Measurements from ENCODE around the gene NXPE3. TPM values are rescaled to one million over a fixed set of nuclear protein-coding genes. Genes with fewer than 3 reads are reported as not detected.

Gene NXPE3
- total and polyA plus RNA-seq, 2 experiments from 2014 or later = 5.4 to 12.6 TPM

DNA sequence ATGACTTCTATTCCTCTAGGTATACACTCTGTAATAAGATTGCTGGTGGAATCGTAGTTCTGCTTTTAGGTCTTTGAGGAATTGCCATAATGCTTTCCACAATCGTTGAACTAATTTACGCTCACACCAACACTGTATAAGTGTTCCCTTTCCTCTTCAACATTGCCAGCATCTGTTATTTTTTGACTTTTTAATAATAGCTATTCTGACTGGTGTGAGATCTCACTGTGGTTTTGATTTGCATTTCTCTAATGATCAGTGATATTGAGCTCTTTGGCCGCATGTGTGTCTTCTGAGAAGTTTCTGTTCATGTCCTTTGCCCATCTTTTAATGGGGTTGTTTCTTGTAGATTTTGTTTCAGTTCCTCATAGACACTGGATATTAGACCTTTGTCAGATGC, 12.8 kb downstream of the NXPE3 start:
- in situ Hi-C loops (cut with MboI) = no loop called here
- TF ChIP-seq EZH2 (IDR thresholded peaks at IDR 0.05; ENCODE audit: insufficient read depth, poor library complexity, severe bottlenecking) = no peak
- TF ChIP-seq EZH2phosphoT487 (IDR thresholded peaks at IDR 0.05; ENCODE audit: insufficient read depth, low read depth) = no peak

DNA sequence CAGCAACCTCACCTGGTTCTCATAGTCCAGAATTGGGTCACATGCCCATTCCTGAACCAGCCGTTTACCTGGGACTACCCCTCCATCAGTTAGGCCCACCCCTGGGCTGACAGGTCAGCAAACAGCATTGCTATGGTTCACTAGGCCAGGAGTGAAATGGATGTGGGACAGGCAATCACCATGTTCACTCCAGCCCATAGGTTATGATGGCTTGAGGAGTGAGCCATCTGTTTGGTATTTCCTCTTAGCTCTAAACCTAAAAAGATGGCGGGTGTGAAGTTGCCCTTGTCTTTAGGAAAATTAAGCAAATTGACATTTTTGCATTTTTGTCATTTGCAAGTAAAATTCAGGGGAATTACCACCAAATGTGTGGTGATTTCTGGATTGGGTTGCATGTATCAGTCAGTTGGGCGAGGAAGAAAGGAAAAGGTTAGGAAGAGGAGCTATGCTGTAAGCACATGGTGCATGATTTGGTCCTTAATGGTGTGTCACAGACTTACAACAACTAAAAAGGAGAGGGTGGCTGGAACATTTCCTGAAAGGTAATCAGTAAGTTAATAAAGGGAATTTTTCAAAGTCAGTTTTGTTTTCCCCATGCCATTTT, 17.2 kb downstream of the NXPE3 start:
- Histone ChIP-seq H3K4me1 (ENCODE audit: insufficient read depth) (no peaks in the 10 kb centered on the region), H2AFZ (no peak overlapping the region), H4K20me1 (ENCODE audit: insufficient read depth) (peaks cover 3% of the 10 kb centered on the region; the same call in 1 of the 2 replicates), H3K27me3 (replicated peaks; ENCODE audit: insufficient read depth) (no peaks in the 10 kb centered on the region), H3K4me2 (ENCODE audit: unreplicated experiment) (no peak overlapping the region), H3F3A (ENCODE audit: insufficient read depth) (no peaks in the 10 kb centered on the region), H3K9ac (no peak overlapping the region), H3K9me2 (ENCODE audit: insufficient read depth) (no peaks in the 10 kb centered on the region), H3K4me3 (no peak overlapping the region), H3K36me3 (ENCODE audit: low read depth) (no peaks in the 10 kb centered on the region), H3K79me2 (ENCODE audit: insufficient read depth) (peaks cover 23% of the 10 kb centered on the region), H3K9me3 (ENCODE audit: low read depth) (no peaks in the 10 kb centered on the region), H3K27ac (no peak overlapping the region)
- in situ Hi-C loops (cut with MboI) = no loop called here
- no peak for DNase-seq
- WGBS, 2 experiments (ENCODE audit: low coverage in 1 of 2, low lambda C conversion rate in 2 of 2, missing lambda C conversion rate in 2 of 2) = 94% methylated on average over 3 of the region's 3 CpGs
- TF ChIP-seq EZH2 (IDR thresholded peaks at IDR 0.05; ENCODE audit: insufficient read depth, poor library complexity, severe bottlenecking) (no peak), EZH2phosphoT487 (IDR thresholded peaks at IDR 0.05; ENCODE audit: insufficient read depth, low read depth) (no peak)

More for the DNA sequence above, 12.8 kb downstream of the NXPE3 start:
- 92 to 99% methylated on average over 4 of the region's 4 CpGs for WGBS, 2 experiments (ENCODE audit: low coverage in 1 of 2, low lambda C conversion rate in 2 of 2, missing lambda C conversion rate in 2 of 2)
- no peak for DNase-seq
- Histone ChIP-seq H3K9ac (no peak overlapping the region), H2AFZ (no peak overlapping the region), H3K9me2 (ENCODE audit: insufficient read depth) (no peaks in the 10 kb centered on the region), H3K9me3 (ENCODE audit: low read depth) (no peaks in the 10 kb centered on the region), H3K4me2 (ENCODE audit: unreplicated experiment) (no peak overlapping the region), H3F3A (ENCODE audit: insufficient read depth) (no peaks in the 10 kb centered on the region), H3K36me3 (ENCODE audit: low read depth) (peaks cover 7% of the 10 kb centered on the region; the same call in 1 of the 2 replicates), H3K4me3 (no peak overlapping the region), H3K27ac (no peak overlapping the region), H3K4me1 (ENCODE audit: insufficient read depth) (no peaks in the 10 kb centered on the region), H3K79me2 (ENCODE audit: insufficient read depth) (peaks cover 21% of the 10 kb centered on the region), H4K20me1 (ENCODE audit: insufficient read depth) (no peaks in the 10 kb centered on the region), H3K27me3 (replicated peaks; ENCODE audit: insufficient read depth) (no peaks in the 10 kb centered on the region)

DNA sequence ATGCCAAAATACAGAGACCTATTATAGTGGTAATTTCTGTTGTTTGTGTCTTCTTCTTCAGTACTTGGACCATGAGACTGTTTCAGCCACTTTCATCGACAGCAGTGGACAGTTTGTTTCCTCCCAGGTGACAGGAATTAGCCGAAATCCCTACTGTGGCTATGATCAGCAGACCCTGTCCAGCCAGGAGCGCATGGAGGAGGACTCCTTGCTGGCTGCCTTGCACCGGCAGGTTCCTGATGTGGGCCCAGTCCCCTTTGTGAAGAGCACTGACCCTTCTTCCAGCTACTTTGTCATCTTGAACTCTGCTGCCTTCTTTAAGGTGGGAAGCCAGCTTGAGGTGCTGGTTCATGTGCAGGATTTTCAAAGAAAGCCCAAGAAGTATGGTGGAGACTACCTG, 22.2 kb downstream of the NXPE3 start:
- Histone ChIP-seq H4K20me1 (ENCODE audit: insufficient read depth) (peaks cover 3% of the 10 kb centered on the region; the same call in 1 of the 2 replicates), H3F3A (ENCODE audit: insufficient read depth) (0 out of 2 replicates have a peak, but pooled peaks cover 4% of the 10 kb centered on the region), H3K36me3 (ENCODE audit: low read depth) (no peaks in the 10 kb centered on the region), H3K9me3 (ENCODE audit: low read depth) (no peaks in the 10 kb centered on the region), H3K9me2 (ENCODE audit: insufficient read depth) (no peaks in the 10 kb centered on the region), H3K4me3 (no peak overlapping the region), H3K9ac (no peak overlapping the region), H3K27me3 (replicated peaks; ENCODE audit: insufficient read depth) (no peaks in the 10 kb centered on the region), H3K4me1 (ENCODE audit: insufficient read depth) (peaks cover under 1% of the 10 kb centered on the region; the same call in 1 of the 2 replicates), H3K4me2 (ENCODE audit: unreplicated experiment) (no peak overlapping the region), H3K27ac (no peak overlapping the region), H2AFZ (no peak overlapping the region), H3K79me2 (ENCODE audit: insufficient read depth) (0 out of 2 replicates have a peak, but pooled peaks cover 3% of the 10 kb centered on the region)
- TF ChIP-seq EZH2phosphoT487 (IDR thresholded peaks at IDR 0.05; ENCODE audit: insufficient read depth, low read depth) (no peak), EZH2 (IDR thresholded peaks at IDR 0.05; ENCODE audit: insufficient read depth, poor library complexity, severe bottlenecking) (no peak)
- 84 to 86% methylated on average over 4 of the region's 4 CpGs for WGBS, 2 experiments (ENCODE audit: low coverage in 1 of 2, low lambda C conversion rate in 2 of 2, missing lambda C conversion rate in 2 of 2)
- in situ Hi-C loops (cut with MboI) = loop anchor here (25.0 kb wide), 1 partner anchor 736 kb away; no protein-coding TSS in a partner anchor
- DNase-seq = no peak

DNA sequence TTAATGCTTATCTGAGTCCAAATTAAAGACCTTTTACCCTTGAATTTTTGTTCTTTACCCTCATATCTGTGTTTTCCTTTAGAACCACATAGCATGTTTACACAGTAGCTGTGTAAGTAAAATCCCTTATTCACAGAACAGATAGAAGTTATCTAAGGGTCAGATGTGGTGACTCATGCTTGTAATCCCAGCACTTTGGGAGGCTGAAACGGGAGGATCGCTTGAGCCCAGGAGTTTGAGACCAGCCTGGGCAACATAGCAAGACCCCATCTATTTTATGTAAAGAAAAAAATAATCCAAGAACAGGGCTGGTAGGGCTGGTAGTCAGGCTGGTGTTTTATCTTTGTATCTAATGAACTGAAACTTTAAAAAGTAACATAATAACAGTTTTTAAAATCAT, 23.2 kb downstream of the NXPE3 start:
- H3K4me2 ChIP-seq (ENCODE audit: unreplicated experiment) = no peak overlapping the region
- H3K27ac ChIP-seq = no peak overlapping the region
- H3K4me3 ChIP-seq = no peak overlapping the region
- TF ChIP-seq EZH2 (IDR thresholded peaks at IDR 0.05; ENCODE audit: insufficient read depth, poor library complexity, severe bottlenecking) (no peak), EZH2phosphoT487 (IDR thresholded peaks at IDR 0.05; ENCODE audit: insufficient read depth, low read depth) (no peak)
- in situ Hi-C loops (cut with MboI) = loop anchor here (25.0 kb wide), 1 partner anchor 735 kb away; no protein-coding TSS in a partner anchor
- whole genome bisulfite sequencing, 2 experiments (ENCODE audit: low coverage in 1 of 2, low lambda C conversion rate in 2 of 2, missing lambda C conversion rate in 2 of 2) = 97 to 98% methylated on average over 2 of the region's 2 CpGs
- H3K36me3 ChIP-seq (ENCODE audit: low read depth) = no peaks in the 10 kb centered on the region
- no peak overlapping the region for H2AFZ ChIP-seq
- H3F3A ChIP-seq (ENCODE audit: insufficient read depth) = 0 out of 2 replicates have a peak, but pooled peaks cover 12% of the 10 kb centered on the region
- 0 out of 2 replicates have a peak, but pooled peaks cover 3% of the 10 kb centered on the region for H3K79me2 ChIP-seq (ENCODE audit: insufficient read depth)
- H3K9ac ChIP-seq = no peak overlapping the region
- H3K9me3 ChIP-seq (ENCODE audit: low read depth) = no peaks in the 10 kb centered on the region
- DNase-seq = no peak
- H3K9me2 ChIP-seq (ENCODE audit: insufficient read depth) = no peaks in the 10 kb centered on the region
- H3K4me1 ChIP-seq (ENCODE audit: insufficient read depth) = peaks cover 9% of the 10 kb centered on the region
- no peaks in the 10 kb centered on the region for H3K27me3 ChIP-seq (replicated peaks; ENCODE audit: insufficient read depth)
- H4K20me1 ChIP-seq (ENCODE audit: insufficient read depth) = peaks cover 3% of the 10 kb centered on the region; the same call in 1 of the 2 replicates

Measured in GM23248 (cell line).